ENCODE measurements around the gene XPA.
"Not testable (repeated sequence)": the region's sequence is repeated elsewhere in the genome, so short reads cannot be mapped to it uniquely, and the experiment has no call there.

XPA gene

DNA sequence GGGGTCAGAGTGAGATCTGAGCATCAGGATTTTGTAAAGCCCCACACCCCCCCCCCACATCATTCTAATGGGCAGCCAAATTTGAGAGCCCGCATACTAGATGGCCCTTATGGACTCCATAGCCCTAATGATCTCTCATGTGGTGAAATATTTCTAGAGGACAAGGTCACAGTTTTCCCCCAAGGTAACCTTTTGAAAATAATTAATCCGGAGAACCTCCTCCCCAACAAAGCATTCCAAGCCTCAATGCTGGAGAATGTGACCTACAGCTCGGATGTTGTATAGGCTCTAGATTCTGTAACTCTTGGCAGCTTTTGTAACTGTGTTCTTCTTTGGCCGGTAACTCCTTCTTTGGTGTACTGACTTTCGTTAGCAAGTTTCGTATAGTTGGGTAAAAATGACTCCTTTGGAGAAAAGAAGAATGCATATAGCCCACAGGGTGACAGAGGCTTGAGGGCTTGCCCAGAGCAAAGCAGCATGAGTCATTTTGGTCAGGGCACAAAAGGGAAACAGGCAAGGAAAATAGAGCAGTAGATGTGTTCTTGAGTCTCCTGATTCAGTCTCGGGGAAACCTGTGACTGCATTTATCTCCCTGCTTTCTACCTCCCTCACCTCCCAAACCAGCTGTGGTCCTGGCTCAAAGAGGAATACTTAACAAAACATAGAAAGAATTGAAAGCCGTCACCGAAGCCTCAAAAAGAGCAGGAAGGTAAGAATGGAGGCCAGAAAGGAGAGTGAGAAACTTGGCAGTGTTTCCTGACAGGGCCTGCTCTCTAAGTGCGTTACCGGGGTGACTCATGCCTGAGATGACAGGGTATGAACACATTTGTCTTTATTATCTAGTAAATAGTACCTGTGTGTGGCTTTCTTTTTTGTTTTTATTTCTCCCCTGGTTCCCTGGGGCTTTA is 6.6 kb upstream of the XPA start:
- DNase-seq (ENCODE audit: low spot score) = peak; percentile 31

GRCh38 chr9:97699824-97700223 is 2.7 kb upstream of the XPA start:
- not testable (repeated sequence) for DNase-seq (ENCODE audit: low spot score)

DNA sequence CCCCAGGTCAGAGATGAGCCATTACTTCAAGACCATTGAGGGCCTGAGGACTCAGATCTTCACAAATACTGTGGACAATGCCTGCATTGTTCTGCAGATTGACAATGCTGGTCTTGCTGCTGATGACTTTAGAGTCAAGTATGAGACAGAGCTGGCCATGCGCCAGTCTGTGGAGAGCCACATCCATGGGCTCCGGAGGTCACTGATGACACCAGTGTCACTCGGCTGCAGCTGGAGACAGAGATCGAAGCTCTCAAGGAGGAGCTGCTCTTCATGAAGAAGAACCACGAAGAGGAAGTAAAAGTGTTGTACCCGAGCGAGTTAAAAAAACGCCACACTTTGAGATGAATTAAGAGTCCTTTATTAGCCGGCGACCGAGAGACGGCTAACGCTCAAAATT is 2.1 kb upstream of the XPA start:
- not testable (repeated sequence) for DNase-seq (ENCODE audit: low spot score)

GRCh38 chr9:97698865-97699264 is 1.7 kb upstream of the XPA start:
- DNase-seq (ENCODE audit: low spot score) = no peak

GRCh38 chr9:97697837-97698236 is 697 bp upstream of the XPA start:
- DNase-seq (ENCODE audit: low spot score) = no peak

GRCh38 chr9:97695995-97696802 is 941 bp downstream of the XPA start:
- DNase-seq (ENCODE audit: low spot score) = no peak

DNA sequence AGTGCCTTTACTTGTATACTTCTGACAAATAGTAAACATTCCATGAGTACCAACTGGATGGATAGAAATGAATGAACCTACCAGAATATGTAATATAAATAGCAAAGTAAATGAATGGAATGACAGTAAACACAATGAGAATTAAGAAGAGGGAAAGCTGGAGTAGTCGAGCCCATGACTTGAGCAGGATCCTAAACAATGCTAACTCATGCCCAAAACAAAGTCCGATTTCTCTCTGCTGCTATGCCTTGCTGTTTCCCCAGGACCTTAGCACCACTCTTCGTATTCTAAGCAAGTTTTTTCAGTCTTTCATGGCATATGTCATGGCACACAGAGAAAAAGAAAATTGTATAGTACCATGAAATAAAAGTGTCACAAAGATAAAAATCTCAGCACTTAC is 1.8 kb downstream of the XPA start:
- no peak for DNase-seq (ENCODE audit: low spot score)

DNA sequence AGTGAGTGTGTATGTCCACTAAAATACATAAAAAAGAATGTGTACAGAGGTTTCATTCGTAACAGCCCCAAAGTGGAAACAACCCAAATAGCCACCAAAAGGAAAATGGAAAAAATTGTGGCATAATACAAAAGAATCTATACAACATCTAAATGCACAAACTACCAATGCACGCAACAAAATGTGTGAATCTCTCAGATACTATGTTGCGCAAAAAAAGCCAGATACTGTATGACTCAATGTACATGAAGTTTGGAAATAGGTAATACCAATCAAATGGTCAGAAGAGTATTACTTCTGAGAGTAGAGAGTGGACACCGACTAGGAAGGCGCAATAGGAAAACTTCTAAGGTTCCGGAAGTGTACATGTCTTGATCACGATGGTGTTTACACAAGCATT is 2.4 kb downstream of the XPA start:
- DNase-seq (ENCODE audit: low spot score) = no peak

GRCh38 chr9:97689401-97690180 is 7.5 kb downstream of the XPA start:
- no peak for DNase-seq (ENCODE audit: low spot score)

GRCh38 chr9:97688654-97689053 is 8.5 kb downstream of the XPA start:
- no peak for DNase-seq (ENCODE audit: low spot score)

GRCh38 chr9:97682242-97682641 is 14.9 kb downstream of the XPA start:
- no peak for DNase-seq (ENCODE audit: low spot score)

DNA sequence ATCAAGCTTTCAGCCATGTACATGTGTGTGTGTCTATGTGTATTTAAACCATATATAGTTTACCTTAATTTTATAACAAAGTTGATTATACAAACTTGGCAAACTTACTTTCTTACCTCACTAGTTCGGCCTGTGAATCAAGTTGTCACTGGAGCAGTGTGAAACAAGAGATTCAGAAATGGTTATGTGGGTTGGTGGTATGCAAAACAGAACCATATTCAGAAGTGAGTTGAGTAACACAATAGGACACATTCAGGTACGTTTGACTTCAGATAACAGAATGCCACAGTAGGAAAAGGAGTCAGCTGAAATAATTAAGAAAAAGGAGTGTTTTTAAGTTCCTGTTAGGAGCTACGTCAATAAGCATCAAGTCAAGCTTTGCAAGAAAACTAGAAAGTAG is 21.5 kb downstream of the XPA start:
- no peak for DNase-seq (ENCODE audit: low spot score)

GRCh38 chr9:97673922-97674321 is 23.2 kb downstream of the XPA start:
- DNase-seq (ENCODE audit: low spot score) = no peak

DNA sequence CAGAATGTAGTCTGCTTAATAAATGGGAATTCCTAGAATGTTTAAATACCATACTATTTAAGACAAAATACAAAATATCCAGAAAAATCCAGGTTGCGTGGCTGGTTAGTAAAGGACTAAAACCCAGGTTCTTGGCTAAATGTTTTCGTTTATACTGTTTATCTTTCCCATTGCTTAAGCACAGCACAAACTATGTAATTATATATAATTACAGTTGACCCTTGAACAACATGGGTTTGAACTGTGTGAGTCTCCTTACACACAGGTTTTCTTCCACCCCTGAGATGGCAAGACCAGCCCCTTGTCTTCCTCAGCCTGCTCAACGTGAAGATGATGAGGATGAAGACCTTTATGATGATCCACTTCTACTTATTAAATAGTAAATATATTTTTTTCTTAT is 24.7 kb downstream of the XPA start:
- DNase-seq (ENCODE audit: low spot score) = no peak

DNA sequence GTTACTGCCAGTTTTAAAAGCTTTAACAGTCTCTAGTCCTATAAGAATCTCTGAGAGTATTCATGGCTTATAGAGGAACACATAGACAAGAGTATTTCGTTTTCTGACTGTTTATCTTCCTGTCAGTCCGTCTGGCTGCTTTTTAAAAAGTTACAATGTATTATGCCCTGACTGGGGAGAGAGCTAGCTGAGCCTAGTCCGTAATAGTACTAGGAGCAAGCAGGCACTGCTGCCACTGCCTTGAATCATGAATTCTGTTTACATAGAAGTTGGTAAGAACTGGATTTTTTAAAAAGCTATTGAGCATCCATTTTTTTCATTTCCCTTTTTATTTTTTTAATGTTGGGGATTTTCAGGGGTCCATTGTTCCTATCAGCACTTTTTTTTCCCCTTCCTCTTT is 26.6 kb downstream of the XPA start:
- DNase-seq (ENCODE audit: low spot score) = no peak

DNA sequence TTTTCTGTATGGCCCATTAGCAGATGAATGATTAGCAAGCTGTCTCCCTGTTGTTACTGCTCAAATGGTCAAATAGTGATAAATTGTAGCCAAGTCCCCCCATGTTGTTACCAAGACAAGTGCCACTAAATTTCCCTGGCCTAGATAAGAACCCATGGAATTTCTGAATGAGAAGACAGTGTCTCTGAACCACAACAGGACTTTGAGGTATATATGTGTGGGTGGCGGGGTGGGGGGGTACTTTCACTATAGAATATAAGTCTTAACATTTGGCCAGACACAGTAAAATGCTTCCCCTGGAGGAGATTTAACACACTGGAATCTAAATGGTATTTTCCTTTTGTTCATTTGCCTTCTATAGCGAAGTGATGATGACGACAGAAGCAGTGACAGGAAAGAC is 28.7 kb downstream of the XPA start:
- DNase-seq (ENCODE audit: low spot score) = no peak

DNA sequence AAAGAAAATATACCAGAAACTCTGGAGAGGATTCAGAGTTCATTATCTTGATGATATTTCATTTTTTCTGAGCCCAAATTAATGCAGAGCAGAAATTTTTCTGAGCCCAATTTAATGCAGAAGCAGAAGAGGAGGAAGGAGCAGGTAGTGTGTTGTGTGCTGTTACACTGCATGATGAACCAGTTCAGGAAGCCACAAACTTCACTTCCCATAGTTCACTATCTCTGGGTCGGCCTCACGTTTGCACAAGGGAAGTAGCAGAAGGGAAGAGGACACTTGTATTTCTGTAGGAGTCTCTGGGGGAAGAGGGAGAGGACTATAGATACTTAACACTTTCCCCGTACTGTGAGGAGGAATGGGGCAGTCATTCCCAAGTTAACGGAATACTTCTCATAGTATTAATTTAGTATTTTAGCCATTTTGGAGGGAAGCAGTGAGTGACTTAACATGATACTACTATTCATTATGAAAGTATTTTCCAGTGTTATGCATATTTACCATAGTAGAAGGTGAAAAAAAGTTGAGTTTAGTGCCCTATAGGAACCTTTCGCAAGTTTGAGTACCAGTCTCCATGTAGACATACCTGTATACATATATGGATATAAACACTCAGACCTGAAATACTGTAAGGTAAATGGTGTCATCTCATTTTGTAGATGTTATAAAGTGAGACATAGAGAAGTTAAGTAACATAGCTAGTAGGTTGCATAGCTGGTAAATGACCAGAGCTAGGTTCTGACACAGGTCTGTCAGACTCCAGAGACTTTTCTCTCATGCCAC is 30.0 kb downstream of the XPA start:
- DNase-seq (ENCODE audit: low spot score) = no peak

DNA sequence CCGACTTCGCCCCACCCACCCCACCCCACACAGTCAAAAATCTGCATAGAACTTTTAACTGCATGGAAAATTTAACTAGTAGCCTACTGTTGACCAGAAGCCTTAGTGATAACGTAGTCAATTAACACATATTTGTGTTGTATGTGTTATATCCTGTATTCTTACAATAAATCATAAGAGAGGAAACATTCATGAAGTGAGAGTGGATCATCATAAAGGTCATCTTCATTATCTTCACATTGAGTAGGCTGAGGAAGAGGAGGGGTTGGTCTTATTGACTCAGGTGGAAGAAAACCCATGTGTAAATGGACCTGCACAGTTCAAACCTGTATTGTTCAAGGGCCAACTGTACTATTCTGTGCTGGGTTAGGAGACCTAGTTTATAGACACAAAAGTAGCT is 31.4 kb downstream of the XPA start:
- no peak for DNase-seq (ENCODE audit: low spot score)

GRCh38 chr9:97660847-97661246 is 36.3 kb downstream of the XPA start:
- DNase-seq (ENCODE audit: low spot score) = no peak

DNA sequence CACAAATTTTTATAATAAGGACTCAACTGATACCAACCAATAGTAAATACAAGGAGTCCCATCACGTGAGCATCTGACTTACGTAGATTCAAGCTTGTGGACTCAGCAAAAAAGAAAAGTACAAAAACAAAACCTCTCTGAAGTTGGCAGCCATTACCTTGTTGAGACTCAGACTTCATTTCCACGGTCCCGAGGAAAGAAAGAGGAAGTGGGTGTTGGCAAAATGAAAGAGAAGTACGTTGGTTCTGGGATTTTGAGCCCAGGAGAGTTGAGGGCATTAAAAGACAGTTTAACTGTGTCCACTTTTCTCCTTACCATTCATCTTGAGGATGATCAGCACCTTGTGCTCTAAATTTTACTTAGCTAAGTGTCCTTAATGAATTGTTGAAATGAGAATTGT is 36.8 kb downstream of the XPA start:
- no peak for DNase-seq (ENCODE audit: low spot score)

GRCh38 chr9:97659771-97660170 is 37.4 kb downstream of the XPA start:
- no peak for DNase-seq (ENCODE audit: low spot score)

- DNase-seq (ENCODE audit: low spot score) = no peak
Measured at GRCh38 chr9:97658707-97659106, 38.4 kb downstream of the XPA start.

All from CD4-positive, alpha-beta T cell treated with Interleukin-15 for 4 hours (primary cell).